Large intestine (tissue), 3 donors: ENCODE results near the gene MAPK8IP2. TPM values are rescaled to one million over a fixed set of nuclear protein-coding genes. Genes with fewer than 3 reads are reported as not detected.
"Not testable (repeated sequence)": the region's sequence is repeated elsewhere in the genome, so short reads cannot be mapped to it uniquely, and the experiment has no call there.

ENCODE experiments used
- DNase-seq, 2 donors: peaks; one replicate each; pipeline versions ENCODE4 v3.0.0 to v3.0.0-alpha.2; 2013
- H3K27ac ChIP-seq: one replicate; pipeline ENCODE4 v1.5.1; 2013; ENCODE audit warnings: low read length
- H3K27me3 ChIP-seq: 2 replicates; pipeline ENCODE4 v1.6.1; 2013; ENCODE audit warnings: low read length; ENCODE audit not compliant: control insufficient read depth, insufficient read depth
- H3K36me3 ChIP-seq: 2 replicates; pipeline ENCODE4 v1.6.1; 2013; ENCODE audit warnings: low read length; ENCODE audit not compliant: control insufficient read depth, insufficient read depth
- H3K4me1 ChIP-seq: one replicate; pipeline ENCODE4 v1.6.1; 2013; ENCODE audit warnings: low read length; ENCODE audit not compliant: control insufficient read depth, insufficient read depth
- H3K4me3 ChIP-seq: one replicate; pipeline ENCODE4 v1.5.1; 2013; ENCODE audit warnings: low read length
- H3K9me3 ChIP-seq: one replicate; pipeline ENCODE4 v1.6.1; 2013; ENCODE audit warnings: mild to moderate bottlenecking, low read depth, low read length, moderate library complexity; ENCODE audit not compliant: control insufficient read depth
- WGBS: methylation state at CpG from one replicate; pipeline ENCODE4 v1.1.5; 2013; ENCODE audit warnings: low lambda C conversion rate; ENCODE audit not compliant: insufficient coverage; 5-methylcytosine and 5-hydroxymethylcytosine counted together
- polyA plus RNA-seq: library from polyadenylated mRNA; unstranded; fragments of 120-200 nt; gene quantifications from one replicate; pipeline ENCODE4 v1.2.1, GENCODE V29; 2013

MAPK8IP2 gene
- polyA plus RNA-seq, 1 donor: 5.4 TPM

- H3K27me3 ChIP-seq: no peaks in the 10 kb centered on the region
- H3K27ac ChIP-seq: peak overlapping the region; percentile 65
- WGBS: no CpG with 5 or more reads among the region's 42 CpGs
- no peaks in the 10 kb centered on the region for H3K9me3 ChIP-seq
- peak overlapping the region; percentile 88 for H3K4me3 ChIP-seq
- no peak for DNase-seq
- no peaks in the 10 kb centered on the region for H3K36me3 ChIP-seq
- peaks cover 40% of the 10 kb centered on the region for H3K4me1 ChIP-seq
Measured at GRCh38 chr22:50626850-50627641, 26.5 kb downstream of the MAPK8IP2 start.

DNA sequence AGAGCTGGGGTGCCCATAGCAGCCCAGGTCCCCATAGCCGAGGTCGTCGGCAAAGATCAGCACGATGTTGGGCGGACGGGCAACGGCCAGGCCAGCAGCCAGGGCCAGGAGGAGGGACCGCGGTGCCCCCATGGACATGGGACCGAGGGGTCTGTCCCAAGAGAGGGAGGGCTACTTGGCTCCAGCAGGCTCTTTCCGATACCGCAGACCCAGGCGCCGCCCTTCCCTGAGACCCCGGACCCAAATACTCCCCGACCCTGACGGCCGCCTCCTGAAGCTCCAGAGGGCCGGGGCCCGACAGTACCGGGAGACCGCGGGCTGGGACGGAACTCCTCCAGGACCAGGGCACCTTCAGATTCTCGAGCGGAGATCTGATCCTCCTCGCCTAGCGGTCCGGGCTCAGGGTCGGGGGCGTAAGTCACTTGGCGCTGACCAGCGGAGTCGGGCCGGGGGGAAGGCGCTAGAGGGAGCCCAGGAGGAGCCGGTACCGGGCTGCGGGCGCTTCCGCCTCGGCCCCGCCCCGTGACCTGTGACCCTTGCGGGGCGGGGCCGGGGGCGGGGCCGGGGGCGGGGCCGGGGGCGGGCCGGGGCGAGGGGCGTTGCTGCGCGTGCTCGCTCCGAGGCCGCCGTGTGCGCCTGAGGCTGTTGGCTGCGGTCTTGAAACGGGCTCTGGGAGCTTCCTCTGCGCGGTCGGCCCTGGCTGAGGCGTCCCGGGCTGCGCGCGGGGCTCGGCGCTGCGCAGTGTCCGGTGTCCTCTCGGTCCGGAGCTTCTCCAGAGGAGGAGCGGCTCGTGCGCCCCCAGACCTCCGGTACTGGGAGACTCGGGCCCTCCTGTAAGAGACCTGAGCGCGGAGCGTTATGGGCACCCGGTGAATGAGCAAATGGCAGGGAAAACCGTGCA is 27.3 kb downstream of the MAPK8IP2 start, which contains the start of gene ARSA:
Gene ARSA, minus strand, starts transcription at position 511 of the 901 bp plus-strand sequence. Its CDS starts 373 bp downstream, at position 138.
- Histone ChIP-seq H3K4me3 (peak within 1 kb of the TSS; percentile 88), H3K9me3 (no peaks in the 10 kb centered on the region), H3K4me1 (peaks cover 34% of the 10 kb centered on the region), H3K27ac (peak within 1 kb of the TSS; percentile 79), H3K36me3 (no peaks in the 10 kb centered on the region), H3K27me3 (no peaks in the 10 kb centered on the region)
- peak; percentile 73 to 86 for DNase-seq
- no CpG with 5 or more reads among the region's 88 CpGs for WGBS

DNA sequence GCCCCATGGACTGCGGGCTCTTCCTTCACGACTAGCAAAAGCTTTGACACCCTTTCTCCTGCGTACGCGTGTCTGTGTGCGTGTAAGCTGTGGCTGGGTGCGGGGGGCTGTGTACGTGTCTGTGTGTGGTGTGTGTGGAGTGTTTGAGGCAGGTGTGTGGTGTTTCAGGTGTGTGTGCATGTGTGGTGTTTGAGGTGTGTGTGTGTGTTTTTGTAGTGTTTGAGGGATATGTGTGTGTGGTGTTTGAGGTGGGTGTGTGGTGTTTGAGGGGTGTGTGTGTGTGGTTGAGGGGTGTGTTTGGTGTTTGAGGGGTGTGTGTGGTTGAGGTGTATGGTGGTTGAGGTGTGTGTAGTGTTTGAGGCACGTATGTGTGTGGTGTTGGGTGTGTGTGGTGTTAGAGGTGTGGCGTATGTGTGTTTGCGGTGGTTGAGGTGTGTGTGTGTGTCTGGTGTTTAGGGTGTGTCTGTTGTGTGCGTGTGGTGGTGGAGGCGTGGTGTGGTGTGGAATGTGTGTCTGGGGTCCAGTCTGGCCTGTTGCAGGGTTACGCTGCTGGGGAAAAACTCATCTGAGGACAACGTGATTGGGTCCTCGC is 28.0 kb downstream of the MAPK8IP2 start:
- Histone ChIP-seq H3K4me3 (peak overlapping the region; percentile 80), H3K4me1 (peaks cover 30% of the 10 kb centered on the region), H3K9me3 (no peaks in the 10 kb centered on the region), H3K27ac (peak overlapping the region; percentile 79), H3K36me3 (no peaks in the 10 kb centered on the region), H3K27me3 (no peaks in the 10 kb centered on the region)
- no CpG with 5 or more reads among the region's 16 CpGs for WGBS
- DNase-seq: peak in 1 of 2 donors; percentile 55

- H3K27ac ChIP-seq: no peak overlapping the region
- no peaks in the 10 kb centered on the region for H3K9me3 ChIP-seq
- no peaks in the 10 kb centered on the region for H3K36me3 ChIP-seq
- no peaks in the 10 kb centered on the region for H3K27me3 ChIP-seq
- H3K4me3 ChIP-seq: no peak overlapping the region
- H3K4me1 ChIP-seq: peaks cover 23% of the 10 kb centered on the region
- DNase-seq: no peak
- WGBS: no CpG with 5 or more reads among the region's 5 CpGs
Measured at GRCh38 chr22:50630376-50630775, 29.8 kb downstream of the MAPK8IP2 start.

GRCh38 chr22:50633086-50633485 is 32.5 kb downstream of the MAPK8IP2 start:
- DNase-seq: no peak
- WGBS: no CpG with 5 or more reads among the region's 5 CpGs

DNA sequence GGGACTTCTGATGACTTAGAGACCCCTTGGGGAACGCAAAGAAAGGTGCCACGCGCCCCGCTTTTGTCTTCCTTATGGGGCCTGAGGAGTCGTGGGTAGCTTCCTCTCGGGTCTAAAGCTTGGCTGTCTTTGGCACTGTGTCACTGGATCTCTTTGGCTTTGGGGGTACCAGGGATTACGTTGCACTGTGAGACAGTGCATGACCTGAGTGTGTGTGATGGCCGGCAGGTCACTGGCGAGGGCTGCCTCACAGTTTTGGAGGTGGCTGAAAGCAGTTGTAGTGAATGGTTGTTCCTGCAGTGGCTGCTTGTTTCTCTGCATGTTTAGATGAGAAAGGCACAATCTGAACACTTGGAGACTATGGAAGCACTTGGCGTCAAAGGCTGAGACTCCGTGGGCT is 33.2 kb downstream of the MAPK8IP2 start:
- H3K27ac ChIP-seq: no peak overlapping the region
- no peak overlapping the region for H3K4me3 ChIP-seq
- peaks cover 7% of the 10 kb centered on the region for H3K4me1 ChIP-seq
- H3K9me3 ChIP-seq: no peaks in the 10 kb centered on the region
- H3K27me3 ChIP-seq: no peaks in the 10 kb centered on the region
- WGBS: 100% methylated on average over 1 of the region's 11 CpGs
- no peaks in the 10 kb centered on the region for H3K36me3 ChIP-seq
- DNase-seq: no peak

More at GRCh38 chr22:50633086-50633485, 32.5 kb downstream of the MAPK8IP2 start:
- H3K36me3 ChIP-seq: no peaks in the 10 kb centered on the region
- H3K27ac ChIP-seq: no peak overlapping the region
- H3K4me3 ChIP-seq: no peak overlapping the region
- no peaks in the 10 kb centered on the region for H3K9me3 ChIP-seq
- peaks cover 12% of the 10 kb centered on the region for H3K4me1 ChIP-seq
- H3K27me3 ChIP-seq: no peaks in the 10 kb centered on the region

DNA sequence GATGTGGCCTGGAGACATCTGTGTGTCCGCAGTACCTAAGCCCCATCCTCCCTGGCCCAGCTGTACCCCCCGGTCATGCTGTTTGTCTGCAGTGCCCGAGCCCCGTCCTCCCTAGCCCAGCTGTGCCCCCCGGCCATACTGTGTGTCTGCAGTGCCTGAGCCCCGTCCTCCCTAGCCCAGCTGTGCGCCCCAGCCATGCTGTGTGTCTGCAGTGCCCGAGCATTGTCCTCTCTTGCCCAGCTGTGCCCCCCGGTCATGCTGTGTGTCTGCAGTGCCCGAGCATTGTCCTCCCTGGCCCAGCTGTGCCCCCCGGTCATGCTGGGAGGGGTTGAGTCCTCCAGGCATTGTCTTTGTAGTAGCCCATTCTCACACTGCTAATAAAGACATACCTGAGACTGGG is 35.0 kb downstream of the MAPK8IP2 start:
- Histone ChIP-seq H3K4me3 (no peak overlapping the region), H3K9me3 (no peaks in the 10 kb centered on the region), H3K36me3 (no peaks in the 10 kb centered on the region), H3K4me1 (no peaks in the 10 kb centered on the region), H3K27ac (no peak overlapping the region), H3K27me3 (no peaks in the 10 kb centered on the region)
- no peak for DNase-seq
- WGBS: no CpG with 5 or more reads among the region's 11 CpGs

GRCh38 chr22:50640296-50640695 is 39.7 kb downstream of the MAPK8IP2 start:
- not testable (repeated sequence) for H3K9me3 ChIP-seq, H3K4me3 ChIP-seq, H3K36me3 ChIP-seq, DNase-seq, H3K27ac ChIP-seq
- Histone ChIP-seq H3K27me3 (peaks cover 19% of the 10 kb centered on the region), H3K4me1 (peaks cover 18% of the 10 kb centered on the region)
- WGBS: 76% methylated on average over 4 of the region's 12 CpGs

DNA sequence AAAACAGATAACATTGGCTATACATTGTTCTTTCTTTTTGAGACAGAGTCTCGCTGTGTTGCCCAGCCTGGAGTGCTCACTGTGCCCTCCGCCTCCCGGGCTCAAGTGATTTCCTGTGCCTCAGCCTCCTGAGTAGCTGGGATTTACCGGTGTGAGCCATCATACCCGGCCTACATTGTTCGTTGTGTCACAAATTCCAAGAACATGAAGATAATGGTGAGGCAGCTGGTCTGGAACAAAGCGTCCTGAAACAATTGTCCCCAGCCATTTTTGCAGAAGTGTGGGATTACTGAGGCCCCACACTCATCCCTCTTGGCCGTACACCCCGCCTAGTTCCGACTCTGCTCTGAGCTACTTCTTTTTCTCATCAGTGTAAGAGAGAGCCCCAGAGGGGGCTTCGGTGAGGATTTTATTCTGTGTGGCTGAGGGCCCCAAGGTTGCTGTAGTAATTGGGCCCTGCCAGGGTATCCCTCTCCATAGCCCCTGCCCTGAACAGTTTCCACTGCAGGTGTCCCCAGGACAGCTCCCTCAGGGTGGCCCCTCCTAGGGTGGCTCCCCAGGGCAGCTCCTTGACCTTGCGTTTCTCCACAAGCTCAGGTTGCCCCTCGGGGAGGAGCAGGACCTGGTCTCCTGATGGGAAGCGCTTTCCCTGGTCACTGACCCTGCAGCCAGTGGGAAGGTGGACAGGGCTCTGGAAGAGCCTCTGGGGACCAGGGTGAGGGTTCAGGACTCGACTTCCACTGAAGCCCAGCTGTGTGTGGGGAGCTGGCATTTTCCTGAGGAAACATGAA is 40.5 kb downstream of the MAPK8IP2 start:
- no peak for DNase-seq
- H3K36me3 ChIP-seq: no peaks in the 10 kb centered on the region
- WGBS: no CpG with 5 or more reads among the region's 15 CpGs
- H3K9me3 ChIP-seq: no peaks in the 10 kb centered on the region
- H3K4me3 ChIP-seq: no peak overlapping the region
- H3K27me3 ChIP-seq: peaks cover 23% of the 10 kb centered on the region
- peaks cover 18% of the 10 kb centered on the region for H3K4me1 ChIP-seq
- peak overlapping the region; percentile 54 for H3K27ac ChIP-seq
